GM18498 (cell line): ENCODE measurements around the gene CLEC4E.
"Not testable (repeated sequence)": the region's sequence is repeated elsewhere in the genome, so short reads cannot be mapped to it uniquely, and the experiment has no call there.

Source experiments
- ATAC-seq: cut with Tn5 transposase; IDR thresholded peaks from one replicate; pipeline ENCODE4 v1.9.1; 2021; ENCODE audit warnings: mild to moderate bottlenecking, moderate library complexity; ENCODE audit not compliant: unreplicated experiment

Gene CLEC4E

GRCh38 chr12:8541562-8541961 is 857 bp upstream of the CLEC4E start:
- no peak for ATAC-seq

GRCh38 chr12:8537820-8538219 is 2.9 kb downstream of the CLEC4E start:
- ATAC-seq, result not testable (repeated sequence)

- no peak for ATAC-seq
Measured at GRCh38 chr12:8532045-8532444, 8.7 kb downstream of the CLEC4E start.

GRCh38 chr12:8527250-8528130 is 13.2 kb downstream of the CLEC4E start:
- no peak for ATAC-seq

GRCh38 chr12:8519171-8519570 is 21.5 kb downstream of the CLEC4E start:
- ATAC-seq, result no peak

GRCh38 chr12:8517971-8518370 is 22.7 kb downstream of the CLEC4E start:
- ATAC-seq, result no peak

- no peak for ATAC-seq
Measured at GRCh38 chr12:8513256-8513655, 27.4 kb downstream of the CLEC4E start, which contains the start of gene CLEC4D. TSS of gene CLEC4D (plus strand) at chr12:8513503. CDS start at chr12:8513733, 230 bp downstream.

- no peak for ATAC-seq
Measured at GRCh38 chr12:8508910-8509841, 31.5 kb downstream of the CLEC4E start.

GRCh38 chr12:8508223-8508622 is 32.5 kb downstream of the CLEC4E start:
- ATAC-seq, result no peak

GRCh38 chr12:8507596-8507995 is 33.1 kb downstream of the CLEC4E start:
- ATAC-seq, result no peak

- ATAC-seq, result no peak
Measured at GRCh38 chr12:8504351-8504750, 36.4 kb downstream of the CLEC4E start.

- ATAC-seq, result no peak
Measured at GRCh38 chr12:8501720-8502119, 39.0 kb downstream of the CLEC4E start.

- no peak for ATAC-seq
Measured at GRCh38 chr12:8499616-8500015, 41.1 kb downstream of the CLEC4E start.

GRCh38 chr12:8496074-8496473 is 44.6 kb downstream of the CLEC4E start:
- ATAC-seq, result not testable (repeated sequence)

- ATAC-seq, result not testable (repeated sequence)
Measured at GRCh38 chr12:8495671-8496070, 45.0 kb downstream of the CLEC4E start.

- ATAC-seq, result peak; percentile 99
Measured at GRCh38 chr12:8493084-8493483, 47.6 kb downstream of the CLEC4E start.

- ATAC-seq, result no peak
Measured at GRCh38 chr12:8491646-8492530, 48.8 kb downstream of the CLEC4E start.
